ENCODE results near the gene MEAF6.

DNA sequence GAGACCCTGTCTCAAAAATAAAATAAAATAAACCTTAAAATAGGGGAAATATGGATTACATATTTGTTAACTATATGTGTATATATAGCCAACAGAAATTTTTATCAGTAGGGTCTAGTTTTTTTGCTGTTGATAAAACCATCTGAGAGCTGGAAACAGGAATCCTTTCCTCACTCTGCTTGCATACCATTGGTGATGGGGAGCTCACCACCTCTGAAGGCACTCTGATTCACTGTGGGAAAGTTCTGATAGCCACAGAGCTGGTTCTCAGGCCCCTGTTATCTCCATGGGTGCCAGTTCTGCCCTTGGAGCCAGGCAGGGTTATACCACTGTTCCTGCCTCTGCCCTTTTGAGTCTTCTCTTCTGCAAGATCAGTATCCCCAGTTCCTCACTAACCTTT, 58.0 kb downstream of the MEAF6 start:
- TF ChIP-seq, protein P1, sequence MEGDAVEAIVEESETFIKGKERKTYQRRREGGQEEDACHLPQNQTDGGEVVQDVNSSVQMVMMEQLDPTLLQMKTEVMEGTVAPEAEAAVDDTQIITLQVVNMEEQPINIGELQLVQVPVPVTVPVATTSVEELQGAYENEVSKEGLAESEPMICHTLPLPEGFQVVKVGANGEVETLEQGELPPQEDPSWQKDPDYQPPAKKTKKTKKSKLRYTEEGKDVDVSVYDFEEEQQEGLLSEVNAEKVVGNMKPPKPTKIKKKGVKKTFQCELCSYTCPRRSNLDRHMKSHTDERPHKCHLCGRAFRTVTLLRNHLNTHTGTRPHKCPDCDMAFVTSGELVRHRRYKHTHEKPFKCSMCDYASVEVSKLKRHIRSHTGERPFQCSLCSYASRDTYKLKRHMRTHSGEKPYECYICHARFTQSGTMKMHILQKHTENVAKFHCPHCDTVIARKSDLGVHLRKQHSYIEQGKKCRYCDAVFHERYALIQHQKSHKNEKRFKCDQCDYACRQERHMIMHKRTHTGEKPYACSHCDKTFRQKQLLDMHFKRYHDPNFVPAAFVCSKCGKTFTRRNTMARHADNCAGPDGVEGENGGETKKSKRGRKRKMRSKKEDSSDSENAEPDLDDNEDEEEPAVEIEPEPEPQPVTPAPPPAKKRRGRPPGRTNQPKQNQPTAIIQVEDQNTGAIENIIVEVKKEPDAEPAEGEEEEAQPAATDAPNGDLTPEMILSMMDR (IDR thresholded peaks at IDR 0.05) = no peak
- TF ChIP-seq EP300 (IDR thresholded peaks at IDR 0.05) (no peak), POLR2AphosphoS5 (IDR thresholded peaks at IDR 0.05) (no peak)

Measured in suprapubic skin (tissue), 4 donors.